IPS-15b (cell line): Measurements from ENCODE around the gene CBX8.

Experiments used
- H3K27me3 ChIP-seq: one replicate; pipeline ENCODE4 v1.6.1; 2013; ENCODE audit warnings: low read length; ENCODE audit not compliant: control insufficient read depth, insufficient read depth
- H3K36me3 ChIP-seq: one replicate; pipeline ENCODE4 v1.6.1; 2013; ENCODE audit warnings: low read length; ENCODE audit not compliant: control insufficient read depth, insufficient read depth
- H3K4me1 ChIP-seq: one replicate; pipeline ENCODE4 v1.6.1; 2013; ENCODE audit warnings: mild to moderate bottlenecking, low read length; ENCODE audit not compliant: control insufficient read depth, insufficient read depth
- H3K4me3 ChIP-seq: one replicate; pipeline ENCODE4 v1.5.1; 2013; ENCODE audit warnings: low read depth, low read length
- H3K9ac ChIP-seq: one replicate; pipeline ENCODE4 v1.6.1; 2013; ENCODE audit warnings: low read depth, mild to moderate bottlenecking, low read length
- H3K9me3 ChIP-seq: one replicate; pipeline ENCODE4 v1.6.1; 2013; ENCODE audit warnings: mild to moderate bottlenecking, low read length; ENCODE audit not compliant: control insufficient read depth, insufficient read depth

CBX8 gene

GRCh38 chr17:79804856-79805696 lies 8.2 kb upstream of the CBX8 start:
- H3K4me1 ChIP-seq = peaks cover 19% of the 10 kb centered on the region
- H3K4me3 ChIP-seq = peak overlapping the region; percentile 13
- no peaks in the 10 kb centered on the region for H3K9me3 ChIP-seq
- H3K27me3 ChIP-seq = peaks cover 94% of the 10 kb centered on the region
- H3K9ac ChIP-seq = no peak overlapping the region
- no peaks in the 10 kb centered on the region for H3K36me3 ChIP-seq

GRCh38 chr17:79803997-79804855 lies 7.3 kb upstream of the CBX8 start:
- peak overlapping the region; percentile 39 for H3K4me3 ChIP-seq
- H3K4me1 ChIP-seq = peaks cover 19% of the 10 kb centered on the region
- H3K27me3 ChIP-seq = peaks cover 99% of the 10 kb centered on the region
- no peaks in the 10 kb centered on the region for H3K9me3 ChIP-seq
- no peak overlapping the region for H3K9ac ChIP-seq
- H3K36me3 ChIP-seq = no peaks in the 10 kb centered on the region

- Histone ChIP-seq H3K4me3 (peak overlapping the region; percentile 39), H3K27me3 (peaks cover 99% of the 10 kb centered on the region), H3K9me3 (no peaks in the 10 kb centered on the region), H3K9ac (no peak overlapping the region), H3K36me3 (no peaks in the 10 kb centered on the region), H3K4me1 (peaks cover 14% of the 10 kb centered on the region)
Measured at GRCh38 chr17:79803421-79803996, 6.6 kb upstream of the CBX8 start.

DNA sequence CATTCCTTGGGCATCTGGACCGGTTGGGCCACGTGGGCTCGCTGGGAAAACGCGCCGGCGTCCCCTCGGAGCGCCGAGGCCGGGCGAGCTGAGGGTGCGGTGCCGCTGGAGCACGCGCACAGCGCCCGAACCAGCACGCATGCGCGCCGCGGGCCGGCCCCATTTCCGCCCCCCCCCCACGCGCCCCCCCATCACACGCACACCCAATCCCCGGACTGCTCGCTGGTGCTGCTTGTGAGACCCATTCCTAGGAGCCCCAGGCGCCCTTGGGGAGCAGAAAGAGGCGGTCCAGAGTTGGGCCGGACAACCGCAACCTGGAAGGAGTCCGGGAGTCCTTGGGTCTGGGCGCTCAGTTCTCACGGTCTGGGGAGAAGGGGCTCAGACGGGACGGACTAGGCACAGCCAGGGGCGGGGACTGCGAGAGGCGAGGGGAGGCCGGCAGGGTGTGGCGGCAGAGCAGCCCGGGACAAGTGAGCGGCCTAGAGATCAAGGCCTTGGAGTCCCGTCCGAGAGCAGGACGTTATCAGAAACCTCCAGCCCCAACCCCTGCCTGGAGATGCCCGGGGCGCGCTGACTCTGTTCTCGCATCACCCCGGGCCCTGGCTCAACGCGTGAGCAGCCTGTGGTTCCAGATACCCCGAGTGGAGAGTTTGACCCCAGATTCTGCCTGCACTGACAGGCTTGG lies 6.0 kb upstream of the CBX8 start:
- Histone ChIP-seq H3K9ac (no peak overlapping the region), H3K4me1 (peaks cover 14% of the 10 kb centered on the region), H3K27me3 (peaks cover 99% of the 10 kb centered on the region), H3K4me3 (peak overlapping the region; percentile 39), H3K36me3 (no peaks in the 10 kb centered on the region), H3K9me3 (no peaks in the 10 kb centered on the region)

- H3K4me1 ChIP-seq = peaks cover 14% of the 10 kb centered on the region
- peaks cover 93% of the 10 kb centered on the region for H3K27me3 ChIP-seq
- H3K9ac ChIP-seq = no peak overlapping the region
- no peaks in the 10 kb centered on the region for H3K9me3 ChIP-seq
- peak overlapping the region; percentile 30 for H3K4me3 ChIP-seq
- H3K36me3 ChIP-seq = no peaks in the 10 kb centered on the region
Measured at GRCh38 chr17:79802039-79802735, 5.3 kb upstream of the CBX8 start.

DNA sequence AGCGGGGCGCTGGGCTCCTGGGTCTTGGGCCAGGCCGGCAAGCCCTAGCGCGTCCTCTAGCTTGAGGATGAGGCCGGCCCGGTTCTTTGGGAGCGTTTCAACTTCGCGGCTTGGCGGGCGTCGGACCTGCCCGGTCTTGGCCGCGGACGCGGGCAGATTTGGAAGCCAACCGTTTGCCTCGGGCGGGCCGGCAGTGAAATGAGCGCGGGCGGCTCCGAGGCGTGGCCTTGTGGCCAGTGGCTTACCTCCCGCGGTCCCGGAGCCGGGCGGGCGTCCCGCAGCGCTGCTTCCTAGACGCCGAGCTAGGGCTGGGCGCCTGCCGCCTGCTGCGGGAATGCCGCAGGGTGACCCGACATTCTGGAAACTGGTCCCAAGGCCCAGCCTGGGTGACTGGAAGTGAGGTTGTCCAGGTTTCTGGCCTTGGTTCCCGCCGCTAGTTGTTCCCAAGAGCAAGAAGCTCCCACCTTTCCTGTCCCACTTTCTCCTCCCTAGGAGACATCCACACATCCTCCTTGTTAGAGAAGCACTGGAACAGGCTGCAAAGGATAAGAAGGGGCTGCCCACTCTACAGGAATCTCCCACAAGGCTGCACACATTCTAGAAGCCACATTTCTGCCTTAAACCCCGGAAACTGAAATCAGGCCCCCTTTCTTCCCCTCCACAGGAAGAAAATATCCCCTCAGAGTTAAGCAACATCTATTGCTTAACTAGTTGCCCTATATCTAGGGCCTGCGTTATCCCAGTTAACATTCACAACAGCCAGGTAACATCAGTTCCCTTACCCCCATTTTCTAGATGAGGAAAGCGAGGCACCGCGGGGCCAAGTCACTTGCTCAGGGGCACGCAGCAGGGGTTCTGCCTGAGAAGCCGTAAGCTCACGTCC lies 4.5 kb upstream of the CBX8 start:
- Histone ChIP-seq H3K9me3 (no peaks in the 10 kb centered on the region), H3K27me3 (peaks cover 86% of the 10 kb centered on the region), H3K9ac (no peak overlapping the region), H3K36me3 (no peaks in the 10 kb centered on the region), H3K4me3 (peak overlapping the region; percentile 37), H3K4me1 (peaks cover 14% of the 10 kb centered on the region)

- Histone ChIP-seq H3K36me3 (no peaks in the 10 kb centered on the region), H3K4me1 (peaks cover 17% of the 10 kb centered on the region), H3K9ac (no peak overlapping the region), H3K27me3 (peaks cover 86% of the 10 kb centered on the region), H3K9me3 (no peaks in the 10 kb centered on the region), H3K4me3 (peak overlapping the region; percentile 37)
Measured at GRCh38 chr17:79800325-79801155, 3.7 kb upstream of the CBX8 start.

DNA sequence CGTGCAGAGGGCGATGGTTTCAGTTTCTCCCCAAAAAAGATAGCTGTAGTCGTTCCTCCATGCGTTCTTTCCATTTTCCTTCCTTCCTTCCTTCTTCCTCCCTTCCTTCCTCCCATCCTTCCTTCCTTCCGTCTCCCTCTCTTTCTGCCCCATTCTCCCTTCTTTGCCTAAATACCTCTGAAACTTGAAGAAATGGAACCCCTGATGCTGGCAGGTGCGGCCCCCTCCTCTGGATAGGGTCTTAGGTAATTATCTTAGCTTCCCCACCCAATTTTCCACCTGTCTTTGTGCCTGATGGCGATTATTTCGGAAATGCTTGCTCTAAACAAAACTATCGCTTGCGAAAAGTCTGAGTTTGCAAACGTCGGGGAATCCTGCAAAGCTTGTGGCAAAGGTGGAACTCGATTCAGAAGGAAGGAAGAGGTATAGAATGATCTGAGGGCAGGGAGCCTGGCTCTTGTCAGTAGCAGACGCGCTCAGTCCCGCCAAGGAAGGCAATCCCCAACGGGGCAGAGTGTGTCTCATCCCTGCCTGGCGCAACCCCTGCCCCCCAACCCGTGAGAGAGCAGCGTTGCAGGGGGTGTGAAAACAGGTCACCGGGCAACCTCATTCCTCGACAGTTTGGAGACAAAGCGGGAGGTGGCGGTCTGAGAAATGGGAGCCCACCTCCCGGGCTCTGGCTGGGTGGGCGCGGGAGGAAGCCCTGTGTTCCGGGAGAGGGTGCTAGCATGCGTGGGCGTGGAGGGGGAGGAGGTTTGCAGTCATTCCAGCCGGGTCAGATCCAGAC lies 2.9 kb upstream of the CBX8 start:
- Histone ChIP-seq H3K4me3 (peak overlapping the region; percentile 26), H3K4me1 (peaks cover 12% of the 10 kb centered on the region), H3K36me3 (no peaks in the 10 kb centered on the region), H3K9ac (no peak overlapping the region), H3K9me3 (no peaks in the 10 kb centered on the region), H3K27me3 (peaks cover 86% of the 10 kb centered on the region)

GRCh38 chr17:79799174-79799537 lies 2.3 kb upstream of the CBX8 start:
- peaks cover 11% of the 10 kb centered on the region for H3K4me1 ChIP-seq
- H3K27me3 ChIP-seq = peaks cover 86% of the 10 kb centered on the region
- H3K4me3 ChIP-seq = peak overlapping the region; percentile 26
- H3K9ac ChIP-seq = no peak overlapping the region
- no peaks in the 10 kb centered on the region for H3K9me3 ChIP-seq
- no peaks in the 10 kb centered on the region for H3K36me3 ChIP-seq
